Measurements from ENCODE around the gene NEGR1. TPM values are rescaled to one million over a fixed set of nuclear protein-coding genes. Genes with fewer than 3 reads are reported as not detected.

Gene NEGR1
- total RNA-seq, 1 donor from 2014 or later: not detected

GRCh38 chr1:71488555-71489252 is 793.6 kb downstream of the NEGR1 start:
- DNase-seq (ENCODE audit: low spot score): no peak
- H3K9me3 Mint-ChIP-seq: peaks cover 5% of the 10 kb centered on the region
- intact Hi-C loops (cut with micrococcal nuclease): no loop called here
- H3K4me3 Mint-ChIP-seq (ENCODE audit: low read depth): no peak overlapping the region
- no peaks in the 10 kb centered on the region for H3K4me1 Mint-ChIP-seq (ENCODE audit: low read depth)
- no peaks in the 10 kb centered on the region for H3K36me3 Mint-ChIP-seq (ENCODE audit: low read depth)
- H3K27ac Mint-ChIP-seq: no peak overlapping the region
- no peaks in the 10 kb centered on the region for H3K27me3 Mint-ChIP-seq (ENCODE audit: low read depth)

GRCh38 chr1:71473331-71473730 is 809.0 kb downstream of the NEGR1 start:
- Mint-ChIP-seq H3K9me3 (no peaks in the 10 kb centered on the region), H3K27me3 (ENCODE audit: low read depth) (no peaks in the 10 kb centered on the region), H3K4me3 (ENCODE audit: low read depth) (no peak overlapping the region), H3K36me3 (ENCODE audit: low read depth) (no peaks in the 10 kb centered on the region), H3K4me1 (ENCODE audit: low read depth) (peaks cover 7% of the 10 kb centered on the region), H3K27ac (no peak overlapping the region)
- DNase-seq (ENCODE audit: low spot score): no peak
- intact Hi-C loops (cut with micrococcal nuclease): no loop called here

- DNase-seq (ENCODE audit: low spot score): no peak
- Mint-ChIP-seq H3K36me3 (ENCODE audit: low read depth) (no peaks in the 10 kb centered on the region), H3K27ac (no peak overlapping the region), H3K4me1 (ENCODE audit: low read depth) (no peaks in the 10 kb centered on the region), H3K4me3 (ENCODE audit: low read depth) (no peak overlapping the region), H3K9me3 (no peaks in the 10 kb centered on the region), H3K27me3 (ENCODE audit: low read depth) (no peaks in the 10 kb centered on the region)
- intact Hi-C loops (cut with micrococcal nuclease): no loop called here
These were observed 817.2 kb downstream of the NEGR1 start for GRCh38 chr1:71465093-71465492.

GRCh38 chr1:71464016-71464415 is 818.3 kb downstream of the NEGR1 start:
- intact Hi-C loops (cut with micrococcal nuclease): no loop called here
- DNase-seq (ENCODE audit: low spot score): no peak
- Mint-ChIP-seq H3K27me3 (ENCODE audit: low read depth) (no peaks in the 10 kb centered on the region), H3K36me3 (ENCODE audit: low read depth) (no peaks in the 10 kb centered on the region), H3K4me3 (ENCODE audit: low read depth) (no peak overlapping the region), H3K9me3 (no peaks in the 10 kb centered on the region), H3K27ac (no peak overlapping the region), H3K4me1 (ENCODE audit: low read depth) (no peaks in the 10 kb centered on the region)

- DNase-seq (ENCODE audit: low spot score): no peak
- Mint-ChIP-seq H3K9me3 (no peaks in the 10 kb centered on the region), H3K4me3 (ENCODE audit: low read depth) (no peak overlapping the region), H3K27me3 (ENCODE audit: low read depth) (no peaks in the 10 kb centered on the region), H3K27ac (no peak overlapping the region), H3K4me1 (ENCODE audit: low read depth) (no peaks in the 10 kb centered on the region), H3K36me3 (ENCODE audit: low read depth) (no peaks in the 10 kb centered on the region)
- intact Hi-C loops (cut with micrococcal nuclease): no loop called here
These were observed 819.2 kb downstream of the NEGR1 start for GRCh38 chr1:71463144-71463543.

GRCh38 chr1:71462247-71462646 is 820.1 kb downstream of the NEGR1 start:
- Mint-ChIP-seq H3K4me3 (ENCODE audit: low read depth) (no peak overlapping the region), H3K27me3 (ENCODE audit: low read depth) (no peaks in the 10 kb centered on the region), H3K9me3 (no peaks in the 10 kb centered on the region), H3K36me3 (ENCODE audit: low read depth) (no peaks in the 10 kb centered on the region), H3K4me1 (ENCODE audit: low read depth) (no peaks in the 10 kb centered on the region), H3K27ac (no peak overlapping the region)
- intact Hi-C loops (cut with micrococcal nuclease): no loop called here
- no peak for DNase-seq (ENCODE audit: low spot score)

GRCh38 chr1:71461416-71461815 is 820.9 kb downstream of the NEGR1 start:
- intact Hi-C loops (cut with micrococcal nuclease): no loop called here
- no peaks in the 10 kb centered on the region for H3K9me3 Mint-ChIP-seq
- no peak for DNase-seq (ENCODE audit: low spot score)
- H3K27ac Mint-ChIP-seq: no peak overlapping the region
- H3K27me3 Mint-ChIP-seq (ENCODE audit: low read depth): no peaks in the 10 kb centered on the region
- H3K4me1 Mint-ChIP-seq (ENCODE audit: low read depth): no peaks in the 10 kb centered on the region
- H3K4me3 Mint-ChIP-seq (ENCODE audit: low read depth): no peak overlapping the region
- H3K36me3 Mint-ChIP-seq (ENCODE audit: low read depth): no peaks in the 10 kb centered on the region

GRCh38 chr1:71448444-71448843 is 833.9 kb downstream of the NEGR1 start:
- no peak overlapping the region for H3K4me3 Mint-ChIP-seq (ENCODE audit: low read depth)
- H3K9me3 Mint-ChIP-seq: peaks cover 3% of the 10 kb centered on the region
- no peak for DNase-seq (ENCODE audit: low spot score)
- no peaks in the 10 kb centered on the region for H3K36me3 Mint-ChIP-seq (ENCODE audit: low read depth)
- intact Hi-C loops (cut with micrococcal nuclease): no loop called here
- H3K27me3 Mint-ChIP-seq (ENCODE audit: low read depth): no peaks in the 10 kb centered on the region
- H3K4me1 Mint-ChIP-seq (ENCODE audit: low read depth): no peaks in the 10 kb centered on the region
- no peak overlapping the region for H3K27ac Mint-ChIP-seq

GRCh38 chr1:71438626-71439025 is 843.7 kb downstream of the NEGR1 start:
- intact Hi-C loops (cut with micrococcal nuclease): no loop called here
- Mint-ChIP-seq H3K27ac (no peak overlapping the region), H3K4me3 (ENCODE audit: low read depth) (no peak overlapping the region), H3K36me3 (ENCODE audit: low read depth) (no peaks in the 10 kb centered on the region), H3K9me3 (no peaks in the 10 kb centered on the region), H3K27me3 (ENCODE audit: low read depth) (no peaks in the 10 kb centered on the region), H3K4me1 (ENCODE audit: low read depth) (no peaks in the 10 kb centered on the region)
- no peak for DNase-seq (ENCODE audit: low spot score)

- Mint-ChIP-seq H3K9me3 (no peaks in the 10 kb centered on the region), H3K36me3 (ENCODE audit: low read depth) (no peaks in the 10 kb centered on the region), H3K27ac (no peak overlapping the region), H3K27me3 (ENCODE audit: low read depth) (no peaks in the 10 kb centered on the region), H3K4me3 (ENCODE audit: low read depth) (no peak overlapping the region), H3K4me1 (ENCODE audit: low read depth) (no peaks in the 10 kb centered on the region)
- intact Hi-C loops (cut with micrococcal nuclease): no loop called here
- DNase-seq (ENCODE audit: low spot score): no peak
These were observed 846.4 kb downstream of the NEGR1 start for GRCh38 chr1:71435951-71436350.

GRCh38 chr1:71434240-71434639 is 848.1 kb downstream of the NEGR1 start:
- Mint-ChIP-seq H3K4me1 (ENCODE audit: low read depth) (no peaks in the 10 kb centered on the region), H3K9me3 (no peaks in the 10 kb centered on the region), H3K36me3 (ENCODE audit: low read depth) (no peaks in the 10 kb centered on the region), H3K27ac (no peak overlapping the region), H3K4me3 (ENCODE audit: low read depth) (no peak overlapping the region), H3K27me3 (ENCODE audit: low read depth) (no peaks in the 10 kb centered on the region)
- intact Hi-C loops (cut with micrococcal nuclease): no loop called here
- DNase-seq (ENCODE audit: low spot score): no peak

GRCh38 chr1:71428029-71428428 is 854.3 kb downstream of the NEGR1 start:
- Mint-ChIP-seq H3K36me3 (ENCODE audit: low read depth) (no peaks in the 10 kb centered on the region), H3K27me3 (ENCODE audit: low read depth) (no peaks in the 10 kb centered on the region), H3K4me1 (ENCODE audit: low read depth) (no peaks in the 10 kb centered on the region), H3K27ac (no peak overlapping the region), H3K9me3 (no peaks in the 10 kb centered on the region), H3K4me3 (ENCODE audit: low read depth) (no peak overlapping the region)
- intact Hi-C loops (cut with micrococcal nuclease): no loop called here
- no peak for DNase-seq (ENCODE audit: low spot score)

GRCh38 chr1:71427066-71427465 is 855.3 kb downstream of the NEGR1 start:
- no peak for DNase-seq (ENCODE audit: low spot score)
- no peaks in the 10 kb centered on the region for H3K27me3 Mint-ChIP-seq (ENCODE audit: low read depth)
- H3K27ac Mint-ChIP-seq: no peak overlapping the region
- no peaks in the 10 kb centered on the region for H3K9me3 Mint-ChIP-seq
- no peaks in the 10 kb centered on the region for H3K4me1 Mint-ChIP-seq (ENCODE audit: low read depth)
- intact Hi-C loops (cut with micrococcal nuclease): no loop called here
- H3K4me3 Mint-ChIP-seq (ENCODE audit: low read depth): no peak overlapping the region
- H3K36me3 Mint-ChIP-seq (ENCODE audit: low read depth): no peaks in the 10 kb centered on the region

GRCh38 chr1:71424536-71424935 is 857.8 kb downstream of the NEGR1 start:
- Mint-ChIP-seq H3K27ac (no peak overlapping the region), H3K9me3 (no peaks in the 10 kb centered on the region), H3K4me1 (ENCODE audit: low read depth) (no peaks in the 10 kb centered on the region), H3K4me3 (ENCODE audit: low read depth) (no peak overlapping the region), H3K27me3 (ENCODE audit: low read depth) (no peaks in the 10 kb centered on the region), H3K36me3 (ENCODE audit: low read depth) (no peaks in the 10 kb centered on the region)
- intact Hi-C loops (cut with micrococcal nuclease): no loop called here
- DNase-seq (ENCODE audit: low spot score): no peak

Data from activated T-helper 2 cell treated with anti-CD3 and anti-CD28 coated beads, Interferon-gamma antibody, Interleukin-2, Interleukin-4, amounts not matched to agents 10 μg/mL and 5 μg/mL and 100 μg/mL, durations not matched to agents 14 hours and 24 hours and 36 hours (primary cell).